ENCODE measurements around the gene IQSEC1. TPM values are rescaled to one million over a fixed set of nuclear protein-coding genes. Genes with fewer than 3 reads are reported as not detected.

Gene IQSEC1
- total RNA-seq, 1 donor from 2014 or later = 81.2 TPM

- intact Hi-C loops (cut with DNase I) = no loop called here
- DNase-seq (ENCODE audit: missing footprints) = no peak
Observed at GRCh38 chr3:12960497-12960896, 112.7 kb downstream of the IQSEC1 start.

DNA sequence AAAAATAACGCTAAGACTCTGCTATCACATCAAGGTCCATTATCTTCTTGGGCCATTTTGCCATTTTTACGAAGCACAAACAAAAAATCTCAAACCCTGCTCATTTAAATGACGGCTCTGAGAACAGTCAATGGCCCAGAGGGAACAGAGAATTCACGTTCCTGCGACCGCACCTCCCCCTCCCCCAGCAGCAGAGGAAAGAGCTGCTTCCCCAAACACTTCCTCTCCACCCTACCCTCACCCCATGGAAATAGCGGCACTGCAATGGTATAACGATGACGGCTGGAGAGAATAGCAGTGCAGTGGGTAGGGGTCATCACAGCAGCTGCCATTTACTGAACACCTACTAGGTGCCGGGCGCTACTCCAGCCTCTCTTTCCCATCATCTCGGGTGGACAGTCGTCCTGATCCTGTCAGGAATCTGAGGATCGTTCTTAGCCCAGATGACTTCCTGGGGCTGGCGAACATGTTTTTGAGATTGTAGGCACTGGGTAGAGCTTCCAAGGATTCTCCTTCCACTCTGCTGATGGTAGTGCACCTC is 113.3 kb downstream of the IQSEC1 start:
- ATAC-seq (no peak), DNase-seq (ENCODE audit: missing footprints) (peak; percentile 80)
- intact Hi-C loops (cut with DNase I) = no loop called here

More at GRCh38 chr3:12960497-12960896, 112.7 kb downstream of the IQSEC1 start:
- no peak for ATAC-seq

GRCh38 chr3:12959410-12959809 is 113.8 kb downstream of the IQSEC1 start:
- ATAC-seq = no peak
- intact Hi-C loops (cut with DNase I) = no loop called here
- DNase-seq (ENCODE audit: missing footprints) = no peak

DNA sequence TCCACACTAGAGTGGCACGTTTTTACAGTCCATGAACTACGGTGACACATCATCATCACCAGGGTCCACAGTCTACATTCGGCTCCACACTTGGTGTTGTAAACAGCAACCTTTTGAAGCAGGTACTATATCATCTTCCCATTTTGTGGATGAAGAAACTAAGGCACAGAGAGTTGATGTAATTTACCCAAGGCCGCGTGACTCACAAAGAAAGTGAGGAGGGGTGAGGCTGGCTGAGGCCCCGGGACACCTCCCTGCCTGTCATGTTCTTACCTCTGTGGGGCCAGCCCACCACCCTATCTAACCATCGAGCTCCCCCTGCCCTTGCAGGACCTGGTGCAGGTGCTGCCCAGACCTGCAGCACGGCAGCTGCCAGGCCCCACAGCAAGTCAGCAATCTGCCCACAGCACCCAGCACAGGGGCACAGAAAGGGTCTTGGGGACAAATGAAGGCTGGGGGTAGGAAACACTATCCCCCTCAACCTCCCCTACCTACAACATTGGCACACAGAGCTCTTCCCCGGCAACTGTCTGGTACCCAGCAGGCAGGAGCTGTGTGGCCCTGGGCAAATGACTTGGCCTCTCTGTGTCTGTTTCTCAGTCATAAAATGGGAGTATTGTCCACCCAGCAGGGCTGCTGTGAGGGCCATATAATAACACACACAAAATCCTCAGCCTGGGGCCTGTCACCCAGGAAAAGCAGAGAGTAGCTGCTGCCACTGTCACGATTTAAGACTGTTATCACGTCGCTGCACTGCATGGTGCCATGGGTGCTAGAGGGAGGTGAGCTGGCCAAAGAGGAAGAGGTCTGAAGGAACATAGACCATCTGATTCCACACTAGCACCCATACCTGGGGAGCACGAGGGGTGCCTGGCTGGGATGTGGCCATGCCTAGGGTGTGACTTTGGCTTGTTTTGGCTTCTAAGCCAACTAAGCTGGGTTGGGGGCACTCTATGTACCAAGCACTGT is 115.1 kb downstream of the IQSEC1 start:
- intact Hi-C loops (cut with DNase I) = no loop called here
- ATAC-seq = no peak
- DNase-seq (ENCODE audit: missing footprints) = no peak

- no peak for DNase-seq (ENCODE audit: missing footprints)
- no peak for ATAC-seq
- intact Hi-C loops (cut with DNase I) = no loop called here
Observed at GRCh38 chr3:12957339-12957738, 115.9 kb downstream of the IQSEC1 start.

DNA sequence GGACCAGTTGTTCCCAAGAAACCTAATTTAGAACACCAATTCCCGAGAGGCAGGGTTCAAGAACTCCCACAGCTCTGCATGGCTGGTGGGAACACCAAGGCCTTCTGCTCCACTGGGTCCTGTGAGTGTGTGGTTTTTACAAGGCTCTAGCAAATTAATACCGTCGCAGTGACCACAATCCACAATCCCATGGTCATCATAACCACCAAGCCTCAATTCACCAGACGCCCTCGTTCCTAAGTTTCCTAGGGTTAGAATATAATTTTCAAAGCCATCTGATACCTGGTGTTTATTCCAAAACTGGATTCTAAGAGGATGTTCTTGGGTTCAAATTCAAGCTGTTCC is 116.9 kb downstream of the IQSEC1 start:
- ATAC-seq (no peak), DNase-seq (ENCODE audit: missing footprints) (no peak)
- intact Hi-C loops (cut with DNase I) = no loop called here

- intact Hi-C loops (cut with DNase I) = no loop called here
Observed at GRCh38 chr3:12955651-12956315, 117.4 kb downstream of the IQSEC1 start.

DNA sequence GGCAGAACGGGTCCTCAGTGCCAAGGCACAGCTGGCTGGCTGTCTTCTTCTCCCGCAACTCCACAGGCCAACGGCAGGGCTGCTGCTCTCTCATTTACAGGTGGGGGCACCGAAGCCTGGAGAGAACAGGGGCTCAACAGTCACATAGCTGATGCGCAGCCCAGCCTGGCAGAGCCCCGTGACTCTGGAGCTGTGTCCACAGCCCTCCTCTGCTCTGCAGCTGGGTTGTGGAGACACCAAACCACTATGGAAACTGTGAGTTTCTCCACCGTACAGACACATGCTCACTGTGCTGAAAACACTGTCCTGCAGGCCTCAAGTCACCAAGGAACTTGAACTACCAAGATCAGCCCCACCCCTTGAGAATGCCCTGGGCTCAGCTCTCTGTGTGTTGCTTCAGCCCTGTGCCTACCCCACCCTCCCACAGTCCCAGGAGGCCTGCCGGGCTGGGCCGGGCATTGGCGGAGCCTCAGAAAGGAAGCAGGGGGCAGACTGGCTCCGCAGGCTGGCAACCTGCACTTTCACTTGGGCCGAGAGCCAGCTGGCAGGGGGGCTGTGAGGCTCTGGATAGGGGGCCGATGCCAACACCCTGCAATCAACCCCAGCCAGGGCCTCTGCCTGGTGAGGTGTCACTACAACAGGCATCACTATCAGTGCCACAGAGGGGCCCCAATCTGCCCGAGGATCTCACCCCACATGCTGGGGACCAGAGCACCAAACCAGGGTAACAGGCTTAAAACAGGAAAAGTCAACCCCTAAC is 118.2 kb downstream of the IQSEC1 start:
- intact Hi-C loops (cut with DNase I) = no loop called here
- DNase-seq (ENCODE audit: missing footprints) (peak; percentile 85), ATAC-seq (peak; percentile 89)

More at GRCh38 chr3:12955651-12956315, 117.4 kb downstream of the IQSEC1 start:
- ATAC-seq = no peak
- DNase-seq (ENCODE audit: missing footprints) = no peak

DNA sequence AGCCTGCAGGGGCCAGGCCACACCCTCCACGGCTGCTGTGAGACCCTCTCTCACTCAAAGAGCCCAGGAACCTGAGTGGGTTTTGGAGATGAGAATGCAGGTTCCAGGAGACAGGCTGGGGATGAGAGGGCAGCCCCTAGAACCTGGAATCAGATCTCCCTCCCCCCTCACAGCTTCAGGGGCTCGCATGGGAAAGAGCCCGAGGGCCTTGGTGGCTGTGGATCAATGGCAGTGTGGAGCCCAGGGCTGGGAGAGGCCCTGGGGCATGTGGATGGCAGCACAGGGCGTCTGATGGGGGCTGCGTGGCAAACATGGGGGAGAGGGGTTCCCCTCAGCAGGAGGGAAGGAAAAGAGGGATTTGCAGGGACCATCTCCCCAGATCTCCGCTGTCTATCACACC is 119.0 kb downstream of the IQSEC1 start:
- no peak for ATAC-seq
- intact Hi-C loops (cut with DNase I) = no loop called here
- DNase-seq (ENCODE audit: missing footprints) = no peak

GRCh38 chr3:12953201-12953995 is 119.8 kb downstream of the IQSEC1 start:
- no peak for DNase-seq (ENCODE audit: missing footprints)
- no peak for ATAC-seq
- intact Hi-C loops (cut with DNase I) = loop anchor here (2.0 kb wide), 1 partner anchor 31 kb away; no protein-coding TSS in a partner anchor

- no peak for DNase-seq (ENCODE audit: missing footprints)
- no peak for ATAC-seq
- intact Hi-C loops (cut with DNase I) = loop anchor here (2.0 kb wide), 1 partner anchor 32 kb away; no protein-coding TSS in a partner anchor
Observed at GRCh38 chr3:12952343-12953200, 120.7 kb downstream of the IQSEC1 start.

- DNase-seq (ENCODE audit: missing footprints) = no peak
- intact Hi-C loops (cut with DNase I) = no loop called here
- ATAC-seq = peak; percentile 21
Observed at GRCh38 chr3:12948891-12949711, 124.1 kb downstream of the IQSEC1 start.

DNA sequence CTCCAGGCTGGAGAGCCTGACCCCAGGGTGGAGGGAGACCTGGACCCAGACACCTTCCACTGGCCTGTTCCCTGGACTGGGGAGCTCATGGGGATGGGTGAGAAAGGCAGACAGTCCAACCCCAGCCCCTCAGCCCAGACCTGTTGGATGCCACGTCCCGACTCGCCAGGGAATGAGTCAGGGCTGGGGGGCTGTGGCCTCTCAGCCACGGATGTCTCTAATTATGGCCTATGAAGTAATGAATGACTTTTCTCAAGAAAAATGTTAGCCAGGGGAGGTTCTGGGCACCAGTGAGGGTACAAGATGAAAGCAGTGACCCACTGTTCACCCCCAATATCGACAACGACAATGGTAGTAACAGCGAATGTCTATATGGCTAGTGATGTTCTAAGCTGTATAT is 124.9 kb downstream of the IQSEC1 start:
- ATAC-seq = no peak
- intact Hi-C loops (cut with DNase I) = no loop called here

DNA sequence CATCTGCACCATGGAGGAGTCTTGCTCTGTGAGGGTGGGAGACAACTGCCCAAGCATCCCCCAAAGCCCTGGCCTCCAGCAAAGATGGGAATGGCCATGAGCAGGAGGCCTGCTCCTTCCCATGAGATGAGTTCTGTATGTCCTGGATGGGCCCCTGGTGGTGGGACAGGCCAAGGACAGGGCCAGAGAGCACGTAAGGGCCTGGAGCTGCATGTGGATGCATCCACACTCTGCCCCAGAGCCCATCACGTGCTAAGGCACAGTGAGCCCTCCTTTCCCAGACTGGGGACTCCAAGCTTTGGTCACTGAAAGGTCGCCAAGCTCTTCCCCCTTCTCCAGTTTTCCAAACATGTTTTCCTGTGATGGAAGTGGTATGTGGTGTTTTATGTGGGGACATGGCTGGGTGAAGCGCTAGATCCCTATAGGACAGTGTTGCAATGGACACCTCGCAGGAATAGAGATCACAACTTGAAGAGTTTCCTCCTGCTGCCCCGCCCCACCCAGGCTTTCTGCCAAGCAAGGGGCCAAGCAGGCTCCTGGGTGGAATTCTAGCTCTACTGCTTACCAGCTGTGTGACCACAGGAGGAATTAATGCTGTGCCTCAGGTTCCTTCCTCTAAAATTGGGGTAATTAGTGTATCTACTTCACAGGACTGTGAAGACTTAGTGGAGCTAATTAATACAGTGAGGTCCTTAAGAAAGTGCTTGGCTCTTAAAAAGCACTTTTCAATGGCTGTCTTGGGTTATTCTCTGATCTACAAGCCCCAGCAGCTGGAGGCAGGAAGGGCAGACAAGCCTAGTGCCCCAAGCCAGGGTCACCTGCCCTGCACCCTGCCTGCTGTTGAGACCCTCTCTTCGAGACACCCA is 125.5 kb downstream of the IQSEC1 start:
- intact Hi-C loops (cut with DNase I) = no loop called here
- ATAC-seq = no peak
- peak; percentile 83 for DNase-seq (ENCODE audit: missing footprints)

More for the DNA sequence above, 124.9 kb downstream of the IQSEC1 start:
- DNase-seq (ENCODE audit: missing footprints) = no peak

GRCh38 chr3:12946649-12947316 is 126.4 kb downstream of the IQSEC1 start:
- DNase-seq (ENCODE audit: missing footprints) (no peak), ATAC-seq (no peak)
- intact Hi-C loops (cut with DNase I) = no loop called here
